Gastrocnemius medialis (tissue), 4 donors: ENCODE measurements around the gene TTYH3.

Experiments used
- CTCF ChIP-seq, 5 experiments: fragments of 450-650 bp in 3 of 5; fragments of 200-600 bp in 2 of 5; sonication (generic) in 2 of 5; IDR thresholded peaks in 4 of 5; conservative IDR thresholded peaks in 1 of 5; 1 replicate in 4 of 5; 2 replicates in 1 of 5; pipeline ENCODE4 v1.5.1; 2016 to 2019; ENCODE audit warnings: antibody characterized with exemption in 5 of 5, mild to moderate bottlenecking in 3 of 5, moderate library complexity in 3 of 5
- POLR2A ChIP-seq, 2 donors: fragments of 450-650 bp; IDR thresholded peaks; one replicate each; pipeline ENCODE4 v1.6.1; 2017; ENCODE audit warnings: antibody characterized with exemption in 2 of 2, mild to moderate bottlenecking in 2 of 2, moderate library complexity in 2 of 2

DNA sequence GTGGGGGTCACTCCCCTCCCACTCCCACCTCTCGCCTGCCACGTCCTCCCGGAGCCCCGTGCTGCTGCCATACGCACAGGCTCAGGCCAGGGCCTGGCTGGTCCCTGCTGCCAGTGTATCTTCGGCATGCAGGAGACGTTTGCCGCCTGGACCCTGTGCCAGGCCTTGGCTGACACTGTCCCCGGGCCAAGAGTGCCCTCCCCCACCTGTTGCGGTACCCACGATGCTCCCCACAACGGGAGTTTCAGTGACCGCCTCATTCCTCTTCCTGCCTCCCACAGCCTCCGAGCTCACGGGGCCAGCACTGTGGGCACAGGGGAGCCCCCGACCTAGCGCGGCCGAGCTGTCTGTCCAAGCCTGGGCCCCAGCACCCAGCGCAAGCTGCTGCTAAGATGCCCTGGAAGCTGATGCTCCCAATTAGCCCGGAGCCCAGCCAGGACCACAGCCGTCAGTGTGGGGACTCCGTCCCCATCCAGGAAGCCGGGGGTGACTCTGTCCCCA is 7.4 kb downstream of the TTYH3 start:
- TF ChIP-seq CTCF (IDR thresholded peaks at IDR 0.05 in 4 of 5, conservative IDR thresholded peaks at IDR 0.05 in 1 of 5) (no peak), POLR2A (IDR thresholded peaks at IDR 0.05) (no peak)
